AG09319 (cell line): Measurements from ENCODE around the gene ADGRD2.

Experiments
- DNase-seq: peaks from one replicate; pipeline ENCODE4 v3.0.0-alpha.2; 2010; ENCODE audit warnings: low read depth; ENCODE audit errors: extremely low read depth
- CTCF ChIP-seq: IDR thresholded peaks from 2 replicates; pipeline ENCODE4 v1.5.1; 2011; ENCODE audit warnings: low read depth, mild to moderate bottlenecking, inconsistent platforms, low read length, moderate library complexity

ADGRD2 gene

GRCh38 chr9:124457887-124458431 lies 7.7 kb downstream of the ADGRD2 start:
- no peak for DNase-seq
- TF ChIP-seq CTCF = no peak

GRCh38 chr9:124458441-124458840 lies 8.2 kb downstream of the ADGRD2 start:
- no peak for DNase-seq
- TF ChIP-seq CTCF = no peak

GRCh38 chr9:124462739-124463138 lies 12.5 kb downstream of the ADGRD2 start:
- TF ChIP-seq CTCF = no peak
- DNase-seq = no peak

GRCh38 chr9:124465736-124466135 lies 15.5 kb downstream of the ADGRD2 start:
- no peak for TF ChIP-seq CTCF
- no peak for DNase-seq

GRCh38 chr9:124467410-124468060 lies 17.3 kb downstream of the ADGRD2 start:
- TF ChIP-seq CTCF = no peak

GRCh38 chr9:124468061-124468740 lies 17.9 kb downstream of the ADGRD2 start:
- TF ChIP-seq CTCF = no peak
- no peak for DNase-seq

More at GRCh38 chr9:124467410-124468060, 17.3 kb downstream of the ADGRD2 start:
- no peak for DNase-seq

GRCh38 chr9:124469011-124469832 lies 19.0 kb downstream of the ADGRD2 start:
- no peak for DNase-seq
- TF ChIP-seq CTCF = no peak
